Fibroblast of lung (primary cell): ENCODE results near the gene NEXN. TPM values are rescaled to one million over a fixed set of nuclear protein-coding genes. Genes with fewer than 3 reads are reported as not detected.
A peak's percentile ranks its signal among the peaks of the same experiment; 100 is the strongest.

ENCODE experiments used
- DNase-seq, 2 donors: peaks; one replicate each; pipeline versions ENCODE4 v3.0.0 to v3.0.0-alpha.2; 2010; ENCODE audit warnings: low read depth in 2 of 2
- H2AFZ ChIP-seq: 2 replicates; pipeline ENCODE4 v1.5.1; 2012; ENCODE audit warnings: low read length, control low read depth, inconsistent platforms
- H3K27ac ChIP-seq: 2 replicates; pipeline ENCODE4 v1.5.1; 2011; ENCODE audit warnings: low read length, control low read depth; ENCODE audit not compliant: insufficient read depth
- H3K27me3 ChIP-seq: 2 replicates; pipeline ENCODE4 v1.5.1; 2011; ENCODE audit warnings: mild to moderate bottlenecking, low read length; ENCODE audit not compliant: control insufficient read depth, insufficient read depth
- H3K36me3 ChIP-seq: 2 replicates; pipeline ENCODE4 v1.5.1; 2011; ENCODE audit warnings: low read length; ENCODE audit not compliant: control insufficient read depth, insufficient read depth
- H3K4me1 ChIP-seq: 2 replicates; pipeline ENCODE4 v1.5.1; 2011; ENCODE audit warnings: low read length; ENCODE audit not compliant: control insufficient read depth, insufficient read depth; ENCODE audit errors: extremely low read depth
- H3K4me2 ChIP-seq: 2 replicates; pipeline ENCODE4 v1.5.1; 2011; ENCODE audit warnings: low read length, control low read depth; ENCODE audit not compliant: insufficient read depth; ENCODE audit errors: extremely low read depth
- H3K4me3 ChIP-seq, 4 experiments: fragments of 200-600 bp in 1 of 4; sonication (generic) in 1 of 4; replicated peaks in 1 of 4; 2 replicates each; pipeline ENCODE4 v1.5.1; 2011 to 2016; ENCODE audit warnings: low read length in 4 of 4, low read depth in 3 of 4, mild to moderate bottlenecking in 3 of 4, control low read depth in 2 of 4, inconsistent platforms in 1 of 4, mixed read lengths in 1 of 4; ENCODE audit not compliant: insufficient read depth in 1 of 4; ENCODE audit errors: control extremely low read depth in 1 of 4
- H3K79me2 ChIP-seq: 2 replicates; pipeline ENCODE4 v1.5.1; 2012; ENCODE audit warnings: mild to moderate bottlenecking, low read length, inconsistent platforms; ENCODE audit not compliant: control insufficient read depth, insufficient read depth
- H3K9ac ChIP-seq: 2 replicates; pipeline ENCODE4 v1.5.1; 2011; ENCODE audit warnings: mild to moderate bottlenecking, low read length, control low read depth; ENCODE audit not compliant: insufficient read depth
- H3K9me3 ChIP-seq: 2 replicates; pipeline ENCODE4 v1.5.1; 2012; ENCODE audit warnings: low read depth, low read length; ENCODE audit not compliant: control insufficient read depth, insufficient read depth
- H4K20me1 ChIP-seq: 2 replicates; pipeline ENCODE4 v1.5.1; 2011; ENCODE audit warnings: low read length; ENCODE audit not compliant: control insufficient read depth, insufficient read depth; ENCODE audit errors: extremely low read depth
- EZH2 ChIP-seq: IDR thresholded peaks from 2 replicates; pipeline ENCODE4 v1.5.1; 2012; ENCODE audit warnings: low read length, control low read depth, mild to moderate bottlenecking; ENCODE audit errors: missing control alignments
- polyA plus RNA-seq, 2 donors: library from polyadenylated mRNA; depleted of rRNA in 1 of 2; stranded (reverse) in 1 of 2; unstranded in 1 of 2; fragments of >200 nt; gene quantifications; 2 replicates each; pipeline ENCODE4 v1.2.1, GENCODE V29; 2011 to 2012; ENCODE audit warnings: missing spikeins in 1 of 2
- total RNA-seq: library from RNA; depleted of rRNA; stranded (reverse); fragments of >200 nt; gene quantifications from 2 replicates; pipeline ENCODE4 v1.2.1, GENCODE V29; 2014
- TF ChIP-seq, protein P1 (sequence below), 2 donors: IDR thresholded peaks in 1 of 2; conservative IDR thresholded peaks in 1 of 2; 1 replicate in 1 of 2; 2 replicates in 1 of 2; pipeline ENCODE4 v1.5.1; 2011 to 2012; ENCODE audit warnings: low read length in 2 of 2, control low read depth in 1 of 2, inconsistent platforms in 1 of 2, low read depth in 1 of 2, mild to moderate bottlenecking in 1 of 2

NEXN gene
- total and polyA plus RNA-seq, 2 donors (not counting 1 experiment from before 2014, with no cell fraction given) = 24.4 to 49.0 TPM

DNA sequence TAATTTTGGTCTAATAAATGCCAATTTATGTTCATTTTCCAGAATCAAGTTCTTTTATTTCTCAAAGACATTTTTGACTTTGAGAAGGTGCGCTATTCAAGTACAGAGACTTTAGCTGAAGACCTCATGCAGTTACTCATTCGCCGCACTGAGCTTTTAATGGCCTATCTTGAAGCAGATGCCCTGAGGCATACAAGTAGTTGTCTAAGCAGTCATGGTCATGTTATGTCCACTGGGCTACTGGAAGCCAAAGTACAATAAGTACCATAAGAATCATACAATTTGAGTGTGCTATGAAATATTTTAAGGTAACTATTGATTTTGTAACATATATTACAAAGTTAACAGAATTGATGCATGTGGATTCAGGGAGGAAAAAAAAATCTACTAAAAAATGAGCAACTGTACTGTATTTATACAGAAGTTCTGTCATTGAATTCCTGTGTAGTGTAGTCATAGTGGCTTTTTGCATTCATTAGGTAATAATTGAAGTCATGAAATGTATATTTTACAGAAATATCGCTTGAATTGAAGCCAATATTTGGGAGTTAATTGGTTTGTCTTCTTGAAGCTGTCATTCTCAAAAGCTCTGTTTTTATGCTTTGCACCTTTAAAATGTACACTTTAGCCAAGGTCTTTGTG, 13.5 kb upstream of the NEXN start:
- Histone ChIP-seq H3K36me3 (no peaks in the 10 kb centered on the region), H4K20me1 (no peaks in the 10 kb centered on the region), H3K4me2 (peak overlapping the region; percentile 33), H3K79me2 (no peaks in the 10 kb centered on the region), H3K9ac (no peak overlapping the region), H3K4me3 (no peak overlapping the region), H3K27me3 (no peaks in the 10 kb centered on the region), H3K4me1 (peaks cover 2% of the 10 kb centered on the region), H2AFZ (no peak overlapping the region), H3K27ac (no peak overlapping the region), H3K9me3 (no peaks in the 10 kb centered on the region)
- peak; percentile 63 to 74 for DNase-seq
- TF ChIP-seq, protein P1, sequence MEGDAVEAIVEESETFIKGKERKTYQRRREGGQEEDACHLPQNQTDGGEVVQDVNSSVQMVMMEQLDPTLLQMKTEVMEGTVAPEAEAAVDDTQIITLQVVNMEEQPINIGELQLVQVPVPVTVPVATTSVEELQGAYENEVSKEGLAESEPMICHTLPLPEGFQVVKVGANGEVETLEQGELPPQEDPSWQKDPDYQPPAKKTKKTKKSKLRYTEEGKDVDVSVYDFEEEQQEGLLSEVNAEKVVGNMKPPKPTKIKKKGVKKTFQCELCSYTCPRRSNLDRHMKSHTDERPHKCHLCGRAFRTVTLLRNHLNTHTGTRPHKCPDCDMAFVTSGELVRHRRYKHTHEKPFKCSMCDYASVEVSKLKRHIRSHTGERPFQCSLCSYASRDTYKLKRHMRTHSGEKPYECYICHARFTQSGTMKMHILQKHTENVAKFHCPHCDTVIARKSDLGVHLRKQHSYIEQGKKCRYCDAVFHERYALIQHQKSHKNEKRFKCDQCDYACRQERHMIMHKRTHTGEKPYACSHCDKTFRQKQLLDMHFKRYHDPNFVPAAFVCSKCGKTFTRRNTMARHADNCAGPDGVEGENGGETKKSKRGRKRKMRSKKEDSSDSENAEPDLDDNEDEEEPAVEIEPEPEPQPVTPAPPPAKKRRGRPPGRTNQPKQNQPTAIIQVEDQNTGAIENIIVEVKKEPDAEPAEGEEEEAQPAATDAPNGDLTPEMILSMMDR (conservative IDR thresholded peaks at IDR 0.05 in 1 of 2, IDR thresholded peaks at IDR 0.05 in 1 of 2; ENCODE audit: low read depth in 1 of 2, low read length in 2 of 2) = no peak
- TF ChIP-seq EZH2 = no peak

DNA sequence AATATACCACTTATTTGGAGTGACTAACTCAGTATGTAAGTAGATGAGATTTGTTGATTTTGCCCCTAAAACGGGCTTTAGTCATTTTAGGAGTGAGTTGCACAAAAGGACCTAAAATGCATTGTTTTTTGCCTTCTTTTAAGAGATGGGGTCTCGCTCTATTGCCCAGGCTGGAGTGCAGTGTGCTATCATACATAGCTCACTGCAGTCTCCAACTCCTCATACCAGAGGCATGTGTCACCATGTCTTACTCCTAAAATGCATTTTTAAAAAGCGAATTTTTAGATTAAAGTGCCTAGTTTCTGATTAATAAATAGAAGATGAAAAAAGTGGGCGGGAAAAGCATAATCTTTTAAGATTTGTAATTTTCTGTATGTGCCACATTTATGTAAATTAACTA, 11.5 kb upstream of the NEXN start:
- peak; percentile 50 to 60 for DNase-seq
- H3K79me2 ChIP-seq = no peaks in the 10 kb centered on the region

DNA sequence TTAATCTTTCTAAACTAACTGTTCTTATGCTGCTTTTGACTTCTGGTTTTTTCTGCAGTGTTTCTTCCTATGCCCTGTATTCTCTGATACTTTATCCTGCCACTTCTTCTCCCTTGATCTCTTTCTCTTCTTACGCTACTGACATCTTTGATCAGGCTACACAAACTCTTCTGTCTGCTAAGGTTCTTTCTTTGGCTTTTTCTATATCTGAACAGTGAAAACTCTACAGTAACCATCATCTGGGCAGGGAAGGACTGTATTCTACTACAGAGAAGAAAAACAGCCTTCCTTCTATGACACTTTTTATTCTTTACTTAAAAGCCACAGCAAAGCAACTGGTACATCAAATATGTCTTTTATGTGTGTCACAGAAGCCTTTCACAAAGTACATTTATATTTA, 7.4 kb upstream of the NEXN start:
- Histone ChIP-seq H3K27me3 (no peaks in the 10 kb centered on the region), H3K79me2 (no peaks in the 10 kb centered on the region), H4K20me1 (no peaks in the 10 kb centered on the region), H3K9me3 (no peaks in the 10 kb centered on the region), H3K27ac (no peak overlapping the region), H3K4me1 (no peaks in the 10 kb centered on the region), H3K4me2 (no peak overlapping the region), H2AFZ (no peak overlapping the region), H3K9ac (no peak overlapping the region), H3K4me3 (no peak overlapping the region), H3K36me3 (no peaks in the 10 kb centered on the region)
- no peak for DNase-seq
- TF ChIP-seq, protein P1 (conservative IDR thresholded peaks at IDR 0.05 in 1 of 2, IDR thresholded peaks at IDR 0.05 in 1 of 2; ENCODE audit: low read depth in 1 of 2, low read length in 2 of 2) = no peak

More for the DNA sequence above, 11.5 kb upstream of the NEXN start:
- TF ChIP-seq, protein P1 (conservative IDR thresholded peaks at IDR 0.05 in 1 of 2, IDR thresholded peaks at IDR 0.05 in 1 of 2; ENCODE audit: low read depth in 1 of 2, low read length in 2 of 2) = no peak
- TF ChIP-seq EZH2 = no peak
- no peaks in the 10 kb centered on the region for H3K36me3 ChIP-seq
- no peaks in the 10 kb centered on the region for H3K9me3 ChIP-seq
- no peak overlapping the region for H3K9ac ChIP-seq
- no peaks in the 10 kb centered on the region for H4K20me1 ChIP-seq
- no peak overlapping the region for H3K27ac ChIP-seq
- H3K4me3 ChIP-seq = no peak overlapping the region
- H3K27me3 ChIP-seq = no peaks in the 10 kb centered on the region
- H3K4me1 ChIP-seq = peaks cover 2% of the 10 kb centered on the region
- no peak overlapping the region for H3K4me2 ChIP-seq
- no peak overlapping the region for H2AFZ ChIP-seq
